Measurements from ENCODE around the gene RAB15. TPM values are rescaled to one million over a fixed set of nuclear protein-coding genes. Genes with fewer than 3 reads are reported as not detected.

RAB15 gene
- polyA plus RNA-seq, 1 donor (not counting 4 experiments of a cell fraction or from before 2014, with no cell fraction given) = 2.1 TPM

DNA sequence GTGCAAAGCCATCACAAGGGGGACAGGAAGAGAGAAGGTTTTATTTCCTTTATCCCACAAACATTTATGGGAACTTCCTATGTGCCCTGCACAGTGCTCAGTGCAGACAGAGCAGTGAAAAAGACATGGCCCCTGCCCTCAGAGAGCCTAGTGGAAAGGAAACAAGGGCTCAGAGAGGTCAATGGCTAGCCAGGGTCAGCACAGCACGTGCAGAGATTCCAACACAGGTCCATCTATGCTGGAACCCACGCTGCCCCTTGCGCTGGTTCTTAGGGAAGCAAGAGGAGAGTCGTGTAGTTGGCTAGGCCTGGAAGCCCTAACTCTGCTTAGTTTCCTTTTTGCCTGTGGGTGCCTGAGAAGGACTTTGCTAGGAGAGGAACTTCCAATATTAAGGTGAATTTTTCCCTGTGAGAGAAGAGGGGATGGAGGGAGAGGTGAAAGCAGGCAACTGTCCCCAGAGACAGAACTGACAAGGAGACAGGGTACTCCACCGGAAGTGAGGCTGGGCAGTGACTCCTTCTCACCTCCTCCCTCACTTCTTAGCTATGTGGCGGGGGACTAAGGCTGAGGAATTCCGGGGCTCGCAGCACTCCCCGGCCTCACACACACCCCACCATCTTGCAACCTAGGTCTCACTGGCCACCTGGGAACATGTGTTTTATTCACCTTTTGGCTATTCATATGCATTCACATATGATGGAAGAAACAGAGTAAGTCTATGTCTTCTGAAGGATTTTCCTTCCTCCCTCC is 17.5 kb downstream of the RAB15 start:
- Histone ChIP-seq H3K4me2 (ENCODE audit: control insufficient read depth, extremely low read depth, insufficient read depth, low read depth, low read length) (no peak overlapping the region), H3K4me1 (ENCODE audit: control insufficient read depth, extremely low read depth, insufficient read depth, low read length) (peaks cover 5% of the 10 kb centered on the region), H3K79me2 (ENCODE audit: control insufficient read depth, insufficient read depth, low read length) (no peaks in the 10 kb centered on the region), H3K27ac (ENCODE audit: control insufficient read depth, insufficient read depth, low read length) (no peak overlapping the region), H2AFZ (ENCODE audit: control insufficient read depth, low read length) (no peak overlapping the region), H3K36me3 (ENCODE audit: control insufficient read depth in 2 of 2, extremely low read depth in 1 of 2, insufficient read depth in 2 of 2, low read length in 2 of 2) (no peaks in the 10 kb centered on the region), H3K9me1 (ENCODE audit: control insufficient read depth, extremely low read depth, insufficient read depth, low read length) (no peaks in the 10 kb centered on the region), H4K20me1 (ENCODE audit: control insufficient read depth, extremely low read depth, insufficient read depth, low read length) (no peaks in the 10 kb centered on the region), H3K27me3 (ENCODE audit: control insufficient read depth, extremely low read depth, insufficient read depth, low read length) (no peaks in the 10 kb centered on the region), H3K9ac (ENCODE audit: control insufficient read depth, extremely low read depth, insufficient read depth, low read length) (no peak overlapping the region), H3K4me3 (ENCODE audit: control insufficient read depth in 2 of 3, extremely low read depth in 1 of 3, insufficient read depth in 2 of 3, low read depth in 1 of 3, low read length in 3 of 3) (no peak overlapping the region), H3K9me3 (ENCODE audit: control insufficient read depth, low read depth, low read length) (no peaks in the 10 kb centered on the region)
- DNase-seq (ENCODE audit: low read depth, low spot score) = no peak
- dilution Hi-C loops (cut with MboI; ENCODE audit: extremely low pct_ligation_motif_present, low sequenced_read_pairs) = no loop called here
- TF ChIP-seq, protein P1, sequence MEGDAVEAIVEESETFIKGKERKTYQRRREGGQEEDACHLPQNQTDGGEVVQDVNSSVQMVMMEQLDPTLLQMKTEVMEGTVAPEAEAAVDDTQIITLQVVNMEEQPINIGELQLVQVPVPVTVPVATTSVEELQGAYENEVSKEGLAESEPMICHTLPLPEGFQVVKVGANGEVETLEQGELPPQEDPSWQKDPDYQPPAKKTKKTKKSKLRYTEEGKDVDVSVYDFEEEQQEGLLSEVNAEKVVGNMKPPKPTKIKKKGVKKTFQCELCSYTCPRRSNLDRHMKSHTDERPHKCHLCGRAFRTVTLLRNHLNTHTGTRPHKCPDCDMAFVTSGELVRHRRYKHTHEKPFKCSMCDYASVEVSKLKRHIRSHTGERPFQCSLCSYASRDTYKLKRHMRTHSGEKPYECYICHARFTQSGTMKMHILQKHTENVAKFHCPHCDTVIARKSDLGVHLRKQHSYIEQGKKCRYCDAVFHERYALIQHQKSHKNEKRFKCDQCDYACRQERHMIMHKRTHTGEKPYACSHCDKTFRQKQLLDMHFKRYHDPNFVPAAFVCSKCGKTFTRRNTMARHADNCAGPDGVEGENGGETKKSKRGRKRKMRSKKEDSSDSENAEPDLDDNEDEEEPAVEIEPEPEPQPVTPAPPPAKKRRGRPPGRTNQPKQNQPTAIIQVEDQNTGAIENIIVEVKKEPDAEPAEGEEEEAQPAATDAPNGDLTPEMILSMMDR (optimal IDR thresholded peaks at IDR 0.05 in 1 of 3, IDR thresholded peaks at IDR 0.05 in 1 of 3, conservative IDR thresholded peaks at IDR 0.05 in 1 of 3; ENCODE audit: extremely low read depth in 1 of 3, insufficient read depth in 2 of 3, low read length in 3 of 3) = no peak
- TF ChIP-seq EZH2 (IDR thresholded peaks at IDR 0.05; ENCODE audit: low read length) = no peak
- no peak for FAIRE-seq

DNA sequence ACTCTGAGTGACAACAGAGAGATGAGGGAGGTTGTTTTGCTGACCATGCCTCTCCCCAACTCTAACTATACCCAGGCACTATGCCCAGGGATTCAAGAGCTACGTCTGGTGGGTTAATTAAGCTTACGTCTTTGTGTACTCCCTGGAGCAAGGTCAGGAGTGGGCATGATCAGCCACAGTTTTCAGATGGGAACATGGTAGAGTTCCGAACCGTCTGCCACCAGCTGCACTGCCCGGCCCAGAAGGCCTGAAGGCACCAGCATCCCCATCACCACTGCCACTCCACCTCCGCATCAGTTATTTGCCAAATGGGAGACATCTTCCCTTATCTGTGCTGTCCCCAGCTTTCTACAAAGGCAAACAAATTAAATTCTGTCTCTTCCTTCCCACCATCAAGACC is 18.5 kb downstream of the RAB15 start:
- dilution Hi-C loops (cut with MboI; ENCODE audit: extremely low pct_ligation_motif_present, low sequenced_read_pairs) = no loop called here
- no peaks in the 10 kb centered on the region for H3K36me3 ChIP-seq (ENCODE audit: control insufficient read depth in 2 of 2, extremely low read depth in 1 of 2, insufficient read depth in 2 of 2, low read length in 2 of 2)
- no peak for FAIRE-seq

More for the DNA sequence above, 18.5 kb downstream of the RAB15 start:
- Histone ChIP-seq H3K9ac (ENCODE audit: control insufficient read depth, extremely low read depth, insufficient read depth, low read length) (no peak overlapping the region), H2AFZ (ENCODE audit: control insufficient read depth, low read length) (no peak overlapping the region), H3K27ac (ENCODE audit: control insufficient read depth, insufficient read depth, low read length) (no peak overlapping the region), H4K20me1 (ENCODE audit: control insufficient read depth, extremely low read depth, insufficient read depth, low read length) (no peaks in the 10 kb centered on the region), H3K79me2 (ENCODE audit: control insufficient read depth, insufficient read depth, low read length) (no peaks in the 10 kb centered on the region), H3K9me3 (ENCODE audit: control insufficient read depth, low read depth, low read length) (no peaks in the 10 kb centered on the region), H3K27me3 (ENCODE audit: control insufficient read depth, extremely low read depth, insufficient read depth, low read length) (no peaks in the 10 kb centered on the region), H3K4me2 (ENCODE audit: control insufficient read depth, extremely low read depth, insufficient read depth, low read depth, low read length) (no peak overlapping the region), H3K4me3 (ENCODE audit: control insufficient read depth in 2 of 3, extremely low read depth in 1 of 3, insufficient read depth in 2 of 3, low read depth in 1 of 3, low read length in 3 of 3) (no peak overlapping the region), H3K4me1 (ENCODE audit: control insufficient read depth, extremely low read depth, insufficient read depth, low read length) (peaks cover 5% of the 10 kb centered on the region), H3K9me1 (ENCODE audit: control insufficient read depth, extremely low read depth, insufficient read depth, low read length) (no peaks in the 10 kb centered on the region)
- no peak for DNase-seq (ENCODE audit: low read depth, low spot score)
- TF ChIP-seq, protein P1 (optimal IDR thresholded peaks at IDR 0.05 in 1 of 3, IDR thresholded peaks at IDR 0.05 in 1 of 3, conservative IDR thresholded peaks at IDR 0.05 in 1 of 3; ENCODE audit: extremely low read depth in 1 of 3, insufficient read depth in 2 of 3, low read length in 3 of 3) = no peak
- TF ChIP-seq EZH2 (IDR thresholded peaks at IDR 0.05; ENCODE audit: low read length) = no peak

Measured in keratinocyte (primary cell).